Sigmoid colon (tissue), 7 donors: ENCODE results near the gene NFE2L1. TPM values are rescaled to one million over a fixed set of nuclear protein-coding genes. Genes with fewer than 3 reads are reported as not detected.
A peak's percentile ranks its signal among the peaks of the same experiment; 100 is the strongest.

Experiments
- DNase-seq: peaks from one replicate; pipeline ENCODE4 v3.0.0-alpha.2; 2019
- H3K27ac ChIP-seq, 4 donors: fragments of 200-600 bp; sonication (generic); one replicate each; pipeline ENCODE4 v1.5.1; 2016 to 2019; ENCODE audit warnings: mild to moderate bottlenecking in 1 of 4
- H3K27me3 ChIP-seq, 3 donors: fragments of 200-600 bp; sonication (generic); one replicate each; pipeline ENCODE4 v1.5.1; 2019; ENCODE audit warnings: mild to moderate bottlenecking in 1 of 3
- H3K36me3 ChIP-seq, 4 donors: fragments of 200-600 bp; sonication (generic); one replicate each; pipeline ENCODE4 v1.5.1; 2016 to 2019
- H3K4me1 ChIP-seq, 4 donors: fragments of 200-600 bp; sonication (generic); one replicate each; pipeline ENCODE4 v1.5.1; 2017 to 2019
- H3K4me3 ChIP-seq, 4 donors: fragments of 200-600 bp; sonication (generic); one replicate each; pipeline ENCODE4 v1.5.1; 2017 to 2019; ENCODE audit warnings: mild to moderate bottlenecking in 2 of 4, moderate library complexity in 1 of 4
- H3K9me3 ChIP-seq, 4 donors: fragments of 200-600 bp in 3 of 4; sonication (generic) in 3 of 4; one replicate each; pipeline versions ENCODE4 v1.5.1 to v1.6.1; 2013 to 2019
- EP300 ChIP-seq, 4 donors: sonication (generic); formaldehyde crosslinking; IDR thresholded peaks; one replicate each; pipeline ENCODE4 v1.6.1; 2017; ENCODE audit warnings: antibody characterized with exemption in 4 of 4
- POLR2A ChIP-seq, 2 donors: fragments of 450-650 bp; IDR thresholded peaks; one replicate each; pipeline ENCODE4 v1.6.1; 2016; ENCODE audit warnings: antibody characterized with exemption in 2 of 2, mild to moderate bottlenecking in 2 of 2, moderate library complexity in 2 of 2
- POLR2AphosphoS5 ChIP-seq, 4 donors: sonication (generic); formaldehyde crosslinking; IDR thresholded peaks; one replicate each; pipeline ENCODE4 v1.6.1; 2017; ENCODE audit warnings: antibody characterized with exemption in 4 of 4
- WGBS, 2 donors: extraction: QIAGEN DNeasy Blood & Tissue Kit; methylation state at CpG; one replicate each; pipeline ENCODE4 v1.1.7; 2013; 5-methylcytosine and 5-hydroxymethylcytosine counted together
- intact Hi-C: fragments of 100-400 bp; cut with DNase I; formaldehyde crosslinking; loops from one replicate; pipeline ENCODE4 v1.15.1; 2023
- polyA plus RNA-seq, 3 donors: library from polyadenylated mRNA; stranded (reverse); fragments of 200-250 nt; gene quantifications; one replicate each; pipeline ENCODE4 v1.2.3, GENCODE V29; 2013
- total RNA-seq, 4 donors: library from RNA; depleted of rRNA; stranded (reverse); fragments of >200 nt; gene quantifications; one replicate each; pipeline ENCODE4 v1.1.0, GENCODE V29; 2016
- TF ChIP-seq, protein P1 (sequence below), 4 experiments: fragments of 450-650 bp in 3 of 4; fragments of 200-600 bp in 1 of 4; IDR thresholded peaks; one replicate each; pipeline ENCODE4 v1.5.1; 2016 to 2019; ENCODE audit warnings: antibody characterized with exemption in 4 of 4, mild to moderate bottlenecking in 3 of 4, moderate library complexity in 2 of 4
- donor health status: healthy with polysubstance abuse.
- donor health status: Bipolar disorder and iron deficiency.
- donor health status: healthy.

NFE2L1 gene
- total and polyA plus RNA-seq, 7 donors = 44.4 to 174 (median 134) TPM

- H3K27ac ChIP-seq = peak overlapping the region in 3 of 4 donors; percentile 85 to 90 (median 89)
- peaks cover 0 to 41% (median 38%) of the 10 kb centered on the region in 4 donors for H3K4me1 ChIP-seq
- 19 to 55% methylated on average over 6 of the region's 6 CpGs for WGBS, 2 donors
- H3K36me3 ChIP-seq = no peaks in the 10 kb centered on the region
- no peaks in the 10 kb centered on the region for H3K9me3 ChIP-seq
- intact Hi-C loops = loop anchor here (5.0 to 10.0 kb wide), 3 partner anchors 126 to 592 kb away; partner anchors contain the start of genes HOXB7, HOXB8, SCRN2 and SP2
- peaks cover 0 to 14% (median 7%) of the 10 kb centered on the region in 3 donors for H3K27me3 ChIP-seq
- peak overlapping the region in 2 of 4 donors; percentile 49 to 50 for H3K4me3 ChIP-seq
- DNase-seq = no peak
- TF ChIP-seq POLR2AphosphoS5 (IDR thresholded peaks at IDR 0.05) = no peak
- TF ChIP-seq, protein P1, sequence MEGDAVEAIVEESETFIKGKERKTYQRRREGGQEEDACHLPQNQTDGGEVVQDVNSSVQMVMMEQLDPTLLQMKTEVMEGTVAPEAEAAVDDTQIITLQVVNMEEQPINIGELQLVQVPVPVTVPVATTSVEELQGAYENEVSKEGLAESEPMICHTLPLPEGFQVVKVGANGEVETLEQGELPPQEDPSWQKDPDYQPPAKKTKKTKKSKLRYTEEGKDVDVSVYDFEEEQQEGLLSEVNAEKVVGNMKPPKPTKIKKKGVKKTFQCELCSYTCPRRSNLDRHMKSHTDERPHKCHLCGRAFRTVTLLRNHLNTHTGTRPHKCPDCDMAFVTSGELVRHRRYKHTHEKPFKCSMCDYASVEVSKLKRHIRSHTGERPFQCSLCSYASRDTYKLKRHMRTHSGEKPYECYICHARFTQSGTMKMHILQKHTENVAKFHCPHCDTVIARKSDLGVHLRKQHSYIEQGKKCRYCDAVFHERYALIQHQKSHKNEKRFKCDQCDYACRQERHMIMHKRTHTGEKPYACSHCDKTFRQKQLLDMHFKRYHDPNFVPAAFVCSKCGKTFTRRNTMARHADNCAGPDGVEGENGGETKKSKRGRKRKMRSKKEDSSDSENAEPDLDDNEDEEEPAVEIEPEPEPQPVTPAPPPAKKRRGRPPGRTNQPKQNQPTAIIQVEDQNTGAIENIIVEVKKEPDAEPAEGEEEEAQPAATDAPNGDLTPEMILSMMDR (IDR thresholded peaks at IDR 0.05) = no peak
Observed at GRCh38 chr17:48022901-48023300, 25.3 kb upstream of the NFE2L1 start.

- H3K4me1 ChIP-seq = peaks cover 0 to 41% (median 38%) of the 10 kb centered on the region in 4 donors
- H3K9me3 ChIP-seq = no peaks in the 10 kb centered on the region
- H3K36me3 ChIP-seq = no peaks in the 10 kb centered on the region
- H3K4me3 ChIP-seq = peak overlapping the region; percentile 26 to 50 (median 42)
- peak in 3 of 4 donors; percentile 49 to 67 (median 61) for TF ChIP-seq POLR2AphosphoS5 (IDR thresholded peaks at IDR 0.05)
- TF ChIP-seq POLR2A (IDR thresholded peaks at IDR 0.05) = no peak
- TF ChIP-seq EP300 (IDR thresholded peaks at IDR 0.05) = no peak
- TF ChIP-seq, protein P1 (IDR thresholded peaks at IDR 0.05) = peak; percentile 4 to 27 (median 18)
- intact Hi-C loops = loop anchor here (2.0 to 10.0 kb wide), 4 partner anchors 77 to 591 kb away; partner anchors contain the start of genes CBX1, HOXB7, HOXB8 and SCRN2
- H3K27me3 ChIP-seq = peaks cover 0 to 14% (median 7%) of the 10 kb centered on the region in 3 donors
- peak; percentile 93 for DNase-seq
- WGBS, 2 donors = 0 to 2% methylated on average over 54 of the region's 54 CpGs
- H3K27ac ChIP-seq = peak overlapping the region; percentile 82 to 90 (median 87)
Observed at GRCh38 chr17:48023400-48024148, 24.6 kb upstream of the NFE2L1 start.

DNA sequence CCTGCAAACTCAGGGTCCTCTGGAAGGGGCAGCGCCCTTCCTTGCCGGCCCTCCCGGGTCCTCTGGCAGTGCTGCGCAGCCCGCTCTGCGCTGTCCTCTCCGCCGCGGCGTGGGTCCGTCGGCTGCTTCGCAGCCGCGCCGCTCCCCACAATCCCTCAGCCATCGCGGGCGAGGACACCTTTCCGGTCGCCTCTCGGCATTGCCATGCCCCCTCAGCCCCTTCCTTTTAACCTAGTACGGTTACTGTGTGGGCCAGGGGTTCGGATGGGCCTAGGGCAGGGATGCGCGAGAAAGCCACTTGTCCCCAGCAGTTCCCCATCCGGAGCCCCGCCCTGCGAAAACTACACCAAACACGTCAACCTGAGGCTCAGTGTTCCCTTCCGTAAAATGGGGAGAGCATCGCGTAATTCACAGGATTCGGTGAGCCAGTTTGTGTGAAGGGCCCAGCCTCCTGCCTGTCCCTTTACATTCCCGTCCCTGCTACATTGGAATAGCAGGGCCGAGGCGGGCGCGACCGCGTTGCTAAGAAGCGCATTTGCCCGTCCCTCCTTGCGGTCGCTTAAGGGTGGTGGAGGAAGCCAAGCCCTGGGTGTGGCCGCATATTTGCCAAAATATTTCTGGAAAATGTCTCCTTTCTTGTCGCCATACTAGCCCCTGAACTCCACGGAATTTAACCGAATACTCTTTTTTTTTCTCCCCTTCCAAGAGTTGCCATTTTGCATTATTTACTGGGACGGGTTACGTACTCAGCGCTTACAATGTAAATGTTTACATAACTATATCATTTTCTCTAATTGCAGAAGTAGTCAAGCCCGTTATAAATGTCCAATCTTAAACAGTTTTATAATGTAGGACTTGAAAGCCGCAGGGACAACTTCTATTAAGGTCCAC is 23.8 kb upstream of the NFE2L1 start:
- peak overlapping the region; percentile 26 to 50 (median 42) for H3K4me3 ChIP-seq
- peak overlapping the region; percentile 82 to 90 (median 87) for H3K27ac ChIP-seq
- 0 to 1% methylated on average over 54 of the region's 54 CpGs for WGBS, 2 donors
- H3K36me3 ChIP-seq = no peaks in the 10 kb centered on the region
- peaks cover 0 to 41% (median 38%) of the 10 kb centered on the region in 4 donors for H3K4me1 ChIP-seq
- H3K9me3 ChIP-seq = no peaks in the 10 kb centered on the region
- H3K27me3 ChIP-seq = peaks cover 0 to 14% (median 7%) of the 10 kb centered on the region in 3 donors
- intact Hi-C loops = loop anchor here (1.0 to 10.0 kb wide), 5 partner anchors 76 to 590 kb away; partner anchors contain the start of genes CBX1, HOXB7, HOXB8 and SCRN2
- DNase-seq = peak; percentile 73
- TF ChIP-seq POLR2A (IDR thresholded peaks at IDR 0.05) = no peak

GRCh38 chr17:48025040-48025903 is 22.9 kb upstream of the NFE2L1 start:
- Histone ChIP-seq H3K36me3 (no peaks in the 10 kb centered on the region), H3K27me3 (peaks cover 0 to 14% (median 7%) of the 10 kb centered on the region in 3 donors), H3K9me3 (no peaks in the 10 kb centered on the region), H3K4me3 (peak overlapping the region; percentile 20 to 50 (median 42)), H3K4me1 (peaks cover 0 to 42% (median 38%) of the 10 kb centered on the region in 4 donors), H3K27ac (peak overlapping the region; percentile 82 to 90 (median 87))
- DNase-seq = peak; percentile 99
- intact Hi-C loops = loop anchor here (1.0 to 10.0 kb wide), 3 partner anchors 76 to 590 kb away; partner anchors contain the start of genes CBX1, HOXB7 and HOXB8
- WGBS, 2 donors = 1% methylated on average over 56 of the region's 56 CpGs
- TF ChIP-seq POLR2AphosphoS5 (IDR thresholded peaks at IDR 0.05) (peak; percentile 35 to 68 (median 48)), EP300 (IDR thresholded peaks at IDR 0.05) (no peak), POLR2A (IDR thresholded peaks at IDR 0.05) (no peak)
- TF ChIP-seq, protein P1 (IDR thresholded peaks at IDR 0.05) = peak; percentile 68 to 88 (median 84)
